HepG2 (cell line): ENCODE data around the gene AP3D1. TPM values are rescaled to one million over a fixed set of nuclear protein-coding genes. Genes with fewer than 3 reads are reported as not detected.

Experiments used
- ATF7-NPFF ChIP-seq: sonication (generic); formaldehyde crosslinking; IDR thresholded peaks from 2 replicates; pipeline ENCODE4 v1.8.1; 2023; ENCODE audit warnings: mild to moderate bottlenecking, low read depth, missing genetic modification reagents, moderate library complexity
- CREBL2 ChIP-seq: sonication (generic); formaldehyde crosslinking; IDR thresholded peaks from 2 replicates; pipeline ENCODE4 v1.8.1; 2023; ENCODE audit warnings: missing genetic modification reagents, mild to moderate bottlenecking, borderline replicate concordance
- FOXA3 ChIP-seq: IDR thresholded peaks from 2 replicates; pipeline ENCODE4 v1.6.1; 2016; ENCODE audit warnings: missing genetic modification reagents, missing compliant biosample characterization
- GPN1 ChIP-seq: sonication (generic); formaldehyde crosslinking; IDR thresholded peaks from 2 replicates; pipeline ENCODE4 v1.5.1; 2020; ENCODE audit warnings: missing genetic modification reagents, borderline replicate concordance
- LCORL ChIP-seq, 2 experiments: fragments of 450-650 bp in 1 of 2; sonication (generic) in 1 of 2; formaldehyde crosslinking in 1 of 2; IDR thresholded peaks; 2 replicates each; pipeline versions ENCODE4 v1.5.0 to v1.6.1; 2017 to 2020; ENCODE audit warnings: antibody characterized with exemption in 1 of 2, missing genetic modification reagents in 1 of 2
- PRPF4 ChIP-seq: fragments of 200-400 bp; formaldehyde crosslinking; IDR thresholded peaks from 2 replicates; pipeline ENCODE4 v1.6.1; 2016; ENCODE audit warnings: low read length, low read depth; ENCODE audit not compliant: poor library complexity, severe bottlenecking
- REST ChIP-seq, 2 experiments: IDR thresholded peaks; 2 replicates each; pipeline ENCODE4 v1.6.1; 2011 to 2012; ENCODE audit warnings: low read length in 2 of 2, borderline replicate concordance in 1 of 2, low read depth in 1 of 2, mild to moderate bottlenecking in 1 of 2, moderate library complexity in 1 of 2
- TAF15 ChIP-seq: fragments of 200-400 bp; formaldehyde crosslinking; IDR thresholded peaks from one replicate; pipeline ENCODE4 v1.6.1; 2018; ENCODE audit warnings: mild to moderate bottlenecking, low read depth, low read length; ENCODE audit not compliant: poor library complexity, severe bottlenecking
- TARDBP ChIP-seq: sonication (generic); formaldehyde crosslinking; IDR thresholded peaks from 2 replicates; pipeline ENCODE4 v1.8.0; 2022; ENCODE audit warnings: mild to moderate bottlenecking, missing genetic modification reagents
- TCF7 ChIP-seq: sonication (generic); IDR thresholded peaks from 2 replicates; pipeline ENCODE4 v1.6.1; 2016; ENCODE audit warnings: antibody characterized with exemption, low read depth
- TEAD2 ChIP-seq: sonication (generic); formaldehyde crosslinking; IDR thresholded peaks from 2 replicates; pipeline ENCODE4 v1.9.0; 2021; ENCODE audit warnings: missing genetic modification reagents
- U2AF2 ChIP-seq: fragments of 200-400 bp; formaldehyde crosslinking; IDR thresholded peaks from 2 replicates; pipeline ENCODE4 v1.6.1; 2017; ENCODE audit warnings: low read depth, mild to moderate bottlenecking, low read length
- ZBTB42 ChIP-seq: sonication (generic); formaldehyde crosslinking; IDR thresholded peaks from 2 replicates; pipeline ENCODE4 v1.5.0; 2020; ENCODE audit warnings: mild to moderate bottlenecking, missing genetic modification reagents
- ZNF224 ChIP-seq: sonication (generic); formaldehyde crosslinking; IDR thresholded peaks from 2 replicates; pipeline ENCODE4 v1.5.0; 2020; ENCODE audit warnings: mild to moderate bottlenecking, missing genetic modification reagents
- ZNF24 ChIP-seq: fragments of 450-650 bp; IDR thresholded peaks from 2 replicates; pipeline ENCODE4 v1.6.1; 2017; ENCODE audit warnings: antibody characterized with exemption, mild to moderate bottlenecking
- ZNF580 ChIP-seq: IDR thresholded peaks from 2 replicates; pipeline ENCODE4 v1.6.1; 2016; ENCODE audit warnings: low read depth, borderline replicate concordance
- ZNF709 ChIP-seq: sonication (generic); formaldehyde crosslinking; IDR thresholded peaks from 2 replicates; pipeline ENCODE4 v1.5.0; 2020; ENCODE audit warnings: mild to moderate bottlenecking, missing genetic modification reagents
- polyA plus RNA-seq, 8 experiments: library from polyadenylated mRNA; depleted of rRNA in 3 of 8; stranded (reverse) in 7 of 8; unstranded in 1 of 8; fragments of >200 nt; fragmentation: Illumina TruSeq in 4 of 8; extraction: Trizol in 4 of 8; gene quantifications; 2 replicates each; pipeline versions ENCODE4 v1.2.1 to v1.2.3, GENCODE V29; 2011 to 2016; ENCODE audit warnings: low read depth in 4 of 8, missing spikeins in 1 of 8, mixed read lengths in 1 of 8; ENCODE audit not compliant: insufficient read depth in 1 of 8
- total RNA-seq, 5 experiments: library from RNA; depleted of rRNA; stranded (reverse); fragments of >200 nt; fragmentation: Illumina TruSeq; extraction: Trizol; gene quantifications; 2 replicates each; pipeline ENCODE4 v1.2.3, GENCODE V29; 2016; ENCODE audit warnings: low read depth in 1 of 5
- TF ChIP-seq, protein P1 (sequence below): IDR thresholded peaks from 2 replicates; pipeline ENCODE4 v1.4.0; 2020; ENCODE audit warnings: mild to moderate bottlenecking, missing genetic modification reagents
- TF ChIP-seq, protein P2 (sequence below): sonication (generic); formaldehyde crosslinking; IDR thresholded peaks from 2 replicates; pipeline ENCODE4 v1.8.1; 2023; ENCODE audit warnings: mild to moderate bottlenecking, missing genetic modification reagents

Gene AP3D1
- total and polyA plus RNA-seq, 2 of the 13 experiments (the other 11 are each of a cell fraction or from before 2014, with no cell fraction given), result 68.0 to 82.6 TPM

- TF ChIP-seq ZNF224, result 0 out of 2 replicates have a peak, but pooled peaks have one; percentile 46
- no peak; the same call in 1 of the 2 replicates for TF ChIP-seq TARDBP (CRISPR knock-in tag)
- no peak for TF ChIP-seq TEAD2
- no peak for TF ChIP-seq ZNF24
- no peak for TF ChIP-seq U2AF2
- TF ChIP-seq, protein P1, sequence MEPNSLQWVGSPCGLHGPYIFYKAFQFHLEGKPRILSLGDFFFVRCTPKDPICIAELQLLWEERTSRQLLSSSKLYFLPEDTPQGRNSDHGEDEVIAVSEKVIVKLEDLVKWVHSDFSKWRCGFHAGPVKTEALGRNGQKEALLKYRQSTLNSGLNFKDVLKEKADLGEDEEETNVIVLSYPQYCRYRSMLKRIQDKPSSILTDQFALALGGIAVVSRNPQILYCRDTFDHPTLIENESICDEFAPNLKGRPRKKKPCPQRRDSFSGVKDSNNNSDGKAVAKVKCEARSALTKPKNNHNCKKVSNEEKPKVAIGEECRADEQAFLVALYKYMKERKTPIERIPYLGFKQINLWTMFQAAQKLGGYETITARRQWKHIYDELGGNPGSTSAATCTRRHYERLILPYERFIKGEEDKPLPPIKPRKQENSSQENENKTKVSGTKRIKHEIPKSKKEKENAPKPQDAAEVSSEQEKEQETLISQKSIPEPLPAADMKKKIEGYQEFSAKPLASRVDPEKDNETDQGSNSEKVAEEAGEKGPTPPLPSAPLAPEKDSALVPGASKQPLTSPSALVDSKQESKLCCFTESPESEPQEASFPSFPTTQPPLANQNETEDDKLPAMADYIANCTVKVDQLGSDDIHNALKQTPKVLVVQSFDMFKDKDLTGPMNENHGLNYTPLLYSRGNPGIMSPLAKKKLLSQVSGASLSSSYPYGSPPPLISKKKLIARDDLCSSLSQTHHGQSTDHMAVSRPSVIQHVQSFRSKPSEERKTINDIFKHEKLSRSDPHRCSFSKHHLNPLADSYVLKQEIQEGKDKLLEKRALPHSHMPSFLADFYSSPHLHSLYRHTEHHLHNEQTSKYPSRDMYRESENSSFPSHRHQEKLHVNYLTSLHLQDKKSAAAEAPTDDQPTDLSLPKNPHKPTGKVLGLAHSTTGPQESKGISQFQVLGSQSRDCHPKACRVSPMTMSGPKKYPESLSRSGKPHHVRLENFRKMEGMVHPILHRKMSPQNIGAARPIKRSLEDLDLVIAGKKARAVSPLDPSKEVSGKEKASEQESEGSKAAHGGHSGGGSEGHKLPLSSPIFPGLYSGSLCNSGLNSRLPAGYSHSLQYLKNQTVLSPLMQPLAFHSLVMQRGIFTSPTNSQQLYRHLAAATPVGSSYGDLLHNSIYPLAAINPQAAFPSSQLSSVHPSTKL, result no peak; the same call in 1 of the 2 replicates
- peak; percentile 93; the same call in 1 of the 2 replicates for TF ChIP-seq ZBTB42
- peak; percentile 33; the same call in 1 of the 2 replicates for TF ChIP-seq FOXA3 (CRISPR knock-in tag)
- peak; percentile 83; the same call in 1 of the 2 replicates for TF ChIP-seq ATF7-NPFF (CRISPR knock-in tag)
- peak; percentile 75 for TF ChIP-seq ZNF709 (CRISPR knock-in tag)
- TF ChIP-seq CREBL2 (CRISPR knock-in tag), result peak; percentile 43; the same call in 1 of the 2 replicates
- no peak for TF ChIP-seq PRPF4
- TF ChIP-seq GPN1 (CRISPR knock-in tag), result no peak; the same call in 1 of the 2 replicates
- TF ChIP-seq, protein P2, sequence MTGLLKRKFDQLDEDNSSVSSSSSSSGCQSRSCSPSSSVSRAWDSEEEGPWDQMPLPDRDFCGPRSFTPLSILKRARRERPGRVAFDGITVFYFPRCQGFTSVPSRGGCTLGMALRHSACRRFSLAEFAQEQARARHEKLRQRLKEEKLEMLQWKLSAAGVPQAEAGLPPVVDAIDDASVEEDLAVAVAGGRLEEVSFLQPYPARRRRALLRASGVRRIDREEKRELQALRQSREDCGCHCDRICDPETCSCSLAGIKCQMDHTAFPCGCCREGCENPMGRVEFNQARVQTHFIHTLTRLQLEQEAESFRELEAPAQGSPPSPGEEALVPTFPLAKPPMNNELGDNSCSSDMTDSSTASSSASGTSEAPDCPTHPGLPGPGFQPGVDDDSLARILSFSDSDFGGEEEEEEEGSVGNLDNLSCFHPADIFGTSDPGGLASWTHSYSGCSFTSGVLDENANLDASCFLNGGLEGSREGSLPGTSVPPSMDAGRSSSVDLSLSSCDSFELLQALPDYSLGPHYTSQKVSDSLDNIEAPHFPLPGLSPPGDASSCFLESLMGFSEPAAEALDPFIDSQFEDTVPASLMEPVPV (CRISPR knock-in tag), result no peak
- TF ChIP-seq LCORL (IDR thresholded peaks at IDR 0.05), result no peak
- no peak for TF ChIP-seq LCORL (CRISPR knock-in tag; IDR thresholded peaks at IDR 0.05)
- peak in 1 of 2 experiments; percentile 56; a peak in 1 of 4 replicates for TF ChIP-seq REST (IDR thresholded peaks at IDR 0.05; ENCODE audit: borderline replicate concordance in 1 of 2, low read depth in 1 of 2, low read length in 2 of 2)
- TF ChIP-seq ZNF580, result no peak
- no peak for TF ChIP-seq TCF7
- TF ChIP-seq TAF15, result no peak
Observed at GRCh38 chr19:2050991-2051772, 100.2 kb downstream of the AP3D1 start, which contains the start of gene MKNK2 (continued).
